IMR-90 (cell line): ENCODE measurements around the gene IZUMO2. TPM values are rescaled to one million over a fixed set of nuclear protein-coding genes. Genes with fewer than 3 reads are reported as not detected.

Source experiments
- ATAC-seq: fragments of 200-7000 bp; cut with Tn5 transposase; 2 replicates; pipeline ENCODE4 v1.9.1; 2020; ENCODE audit warnings: low read depth, mild to moderate bottlenecking, moderate library complexity
- BruUV-seq: library from RNA; stranded (reverse); fragments of 400-500 nt; replicated peaks from 2 replicates; lab custom pipeline; 2021; lab: Mats Ljungman, UMichigan
- CTCF ChIA-PET: fragments of 300-600 bp; formaldehyde crosslinking; extraction: SDS; loops from one replicate; lab custom pipeline; 2021; ENCODE audit warnings: antibody characterized with exemption; lab: Yijun Ruan, JAX
- POLR2A ChIA-PET: fragments of 300-600 bp; sonication (Branson Sonifier 250); formaldehyde crosslinking; loops from one replicate; lab custom pipeline; 2022; ENCODE audit warnings: antibody characterized with exemption; ENCODE audit not compliant: unreplicated experiment; lab: Charles Lee
- DNase-seq: peaks from one replicate; pipeline ENCODE4 v3.0.0; 2013
- H2AFZ ChIP-seq: replicated peaks from 2 replicates; pipeline ENCODE3; 2013; ENCODE audit warnings: low read length, mild to moderate bottlenecking; ENCODE audit not compliant: poor library complexity
- H2AK5ac ChIP-seq: 2 replicates; pipeline ENCODE4 v1.6.1; 2013; ENCODE audit warnings: low read depth, low read length, inconsistent platforms
- H2AK9ac ChIP-seq: replicated peaks from 2 replicates; pipeline ENCODE3; 2013; ENCODE audit warnings: mild to moderate bottlenecking, low read depth, low read length, moderate library complexity; ENCODE audit not compliant: poor library complexity
- H2BK120ac ChIP-seq: 2 replicates; pipeline ENCODE4 v1.6.1; 2013; ENCODE audit warnings: low read depth, low read length, inconsistent platforms
- H2BK15ac ChIP-seq: 3 replicates; pipeline ENCODE4 v1.6.1; 2013; ENCODE audit warnings: low read depth, low read length, inconsistent platforms
- H2BK20ac ChIP-seq: 2 replicates; pipeline ENCODE4 v1.6.1; 2013; ENCODE audit warnings: low read depth, mild to moderate bottlenecking, inconsistent platforms, low read length, moderate library complexity
- H2BK5ac ChIP-seq: 2 replicates; pipeline ENCODE4 v1.6.1; 2013; ENCODE audit warnings: mild to moderate bottlenecking, low read depth, low read length, inconsistent platforms; ENCODE audit not compliant: poor library complexity, severe bottlenecking
- H3K14ac ChIP-seq: replicated peaks from 2 replicates; pipeline ENCODE4 v1.6.1; 2013; ENCODE audit warnings: low read depth, low read length, inconsistent platforms
- H3K18ac ChIP-seq: 2 replicates; pipeline ENCODE4 v1.6.1; 2013; ENCODE audit warnings: low read depth, low read length, control low read depth
- H3K23ac ChIP-seq: 2 replicates; pipeline ENCODE4 v1.6.1; 2013; ENCODE audit warnings: low read depth, low read length, inconsistent platforms
- H3K27ac ChIP-seq: 2 replicates; pipeline ENCODE4 v1.5.1; 2013; ENCODE audit warnings: mild to moderate bottlenecking, control low read depth, low read length; ENCODE audit not compliant: insufficient read depth
- H3K27me3 ChIP-seq: 2 replicates; pipeline ENCODE4 v1.6.1; 2013; ENCODE audit warnings: low read length; ENCODE audit not compliant: control insufficient read depth, insufficient read depth
- H3K36me3 ChIP-seq: 2 replicates; pipeline ENCODE4 v1.6.1; 2013; ENCODE audit warnings: low read length, mixed read lengths; ENCODE audit not compliant: control insufficient read depth, insufficient read depth
- H3K4ac ChIP-seq: 2 replicates; pipeline ENCODE4 v1.6.1; 2013; ENCODE audit warnings: low read depth, low read length, inconsistent platforms
- H3K4me1 ChIP-seq: 2 replicates; pipeline ENCODE4 v1.6.1; 2013; ENCODE audit warnings: low read length, mixed read lengths; ENCODE audit not compliant: control insufficient read depth, insufficient read depth
- H3K4me2 ChIP-seq: 2 replicates; pipeline ENCODE4 v1.6.1; 2013; ENCODE audit warnings: low read depth, mild to moderate bottlenecking, control low read depth, low read length, moderate library complexity
- H3K4me3 ChIP-seq: 2 replicates; pipeline ENCODE4 v1.5.1; 2013; ENCODE audit warnings: low read depth, mild to moderate bottlenecking, control low read depth, low read length, moderate library complexity; ENCODE audit not compliant: insufficient read depth
- H3K56ac ChIP-seq: 2 replicates; pipeline ENCODE4 v1.6.1; 2013; ENCODE audit warnings: low read length, inconsistent platforms; ENCODE audit not compliant: insufficient read depth; ENCODE audit errors: extremely low read depth
- H3K79me1 ChIP-seq, 2 experiments: 2 replicates each; pipeline ENCODE4 v1.6.1; 2013; ENCODE audit warnings: low read length in 2 of 2, inconsistent platforms in 1 of 2, low read depth in 1 of 2
- H3K9ac ChIP-seq: 2 replicates; pipeline ENCODE4 v1.6.1; 2013; ENCODE audit warnings: low read depth, low read length, control low read depth
- H3K9me1 ChIP-seq: 2 replicates; pipeline ENCODE4 v1.6.1; 2013; ENCODE audit warnings: low read length, inconsistent platforms; ENCODE audit not compliant: insufficient read depth
- H3K9me3 ChIP-seq: 2 replicates; pipeline ENCODE4 v1.6.1; 2013; ENCODE audit warnings: low read length; ENCODE audit not compliant: control insufficient read depth, insufficient read depth
- H4K20me1 ChIP-seq: 2 replicates; pipeline ENCODE4 v1.6.1; 2013; ENCODE audit warnings: low read length, inconsistent platforms; ENCODE audit not compliant: insufficient read depth
- H4K5ac ChIP-seq: 2 replicates; pipeline ENCODE4 v1.6.1; 2013; ENCODE audit warnings: mild to moderate bottlenecking, low read depth, low read length, control low read depth
- H4K8ac ChIP-seq, 2 experiments: 2 replicates each; pipeline ENCODE4 v1.6.1; 2013; ENCODE audit warnings: low read depth in 2 of 2, low read length in 2 of 2, control low read depth in 1 of 2, inconsistent platforms in 1 of 2
- H4K91ac ChIP-seq: 2 replicates; pipeline ENCODE4 v1.6.1; 2013; ENCODE audit warnings: low read depth, low read length, inconsistent platforms; ENCODE audit not compliant: insufficient read depth
- BHLHE40 ChIP-seq: fragments of 150-350 bp; IDR thresholded peaks from 2 replicates; pipeline ENCODE4 v1.6.1; 2016; ENCODE audit warnings: mild to moderate bottlenecking, low read depth, low read length
- CEBPB ChIP-seq: IDR thresholded peaks from 2 replicates; pipeline ENCODE4 v1.6.1; 2012; ENCODE audit warnings: low read depth, low read length, improper control_type of control experiment
- CHD1 ChIP-seq: IDR thresholded peaks from 2 replicates; pipeline ENCODE4 v1.6.1; 2012; ENCODE audit warnings: low read depth, low read length, improper control_type of control experiment
- CTCF ChIP-seq: conservative IDR thresholded peaks from 2 replicates; pipeline ENCODE4 v1.5.1; 2012; ENCODE audit warnings: mild to moderate bottlenecking, low read depth, low read length, improper control_type of control experiment
- ELK1 ChIP-seq: fragments of 150-350 bp; IDR thresholded peaks from 2 replicates; pipeline ENCODE4 v1.6.1; 2016; ENCODE audit warnings: low read depth, mild to moderate bottlenecking, low read length, moderate library complexity, borderline replicate concordance
- FOS ChIP-seq: fragments of 150-350 bp; IDR thresholded peaks from 2 replicates; pipeline ENCODE4 v1.6.1; 2016; ENCODE audit warnings: low read depth, low read length
- MAFK ChIP-seq: IDR thresholded peaks from 2 replicates; pipeline ENCODE4 v1.6.1; 2012; ENCODE audit warnings: low read depth, low read length, improper control_type of control experiment
- MAZ ChIP-seq: IDR thresholded peaks from 2 replicates; pipeline ENCODE4 v1.6.1; 2012; ENCODE audit warnings: low read depth, mild to moderate bottlenecking, low read length, improper control_type of control experiment, moderate library complexity, borderline replicate concordance
- NFE2L2 ChIP-seq: fragments of 150-350 bp; IDR thresholded peaks from 2 replicates; pipeline ENCODE4 v1.6.1; 2016; ENCODE audit warnings: low read depth, mild to moderate bottlenecking, low read length
- POLR2A ChIP-seq: IDR thresholded peaks from 2 replicates; pipeline ENCODE4 v1.6.1; 2012; ENCODE audit warnings: mild to moderate bottlenecking, low read depth, low read length
- RAD21 ChIP-seq: IDR thresholded peaks from 2 replicates; pipeline ENCODE4 v1.6.1; 2012; ENCODE audit warnings: low read length, improper control_type of control experiment
- RCOR1 ChIP-seq: IDR thresholded peaks from 2 replicates; pipeline ENCODE4 v1.6.1; 2012; ENCODE audit warnings: mild to moderate bottlenecking, low read length, improper control_type of control experiment; ENCODE audit not compliant: insufficient replicate concordance
- RFX5 ChIP-seq: IDR thresholded peaks from 2 replicates; pipeline ENCODE4 v1.8.0; 2012; ENCODE audit warnings: low read depth, mild to moderate bottlenecking, low read length, moderate library complexity
- SMC3 ChIP-seq: fragments of 150-350 bp; IDR thresholded peaks from 2 replicates; pipeline ENCODE4 v1.6.1; 2016; ENCODE audit warnings: low read depth, mild to moderate bottlenecking, antibody characterized with exemption, low read length, moderate library complexity
- WGBS, 2 experiments: methylation state at CpG; one replicate each; pipeline versions ENCODE4 v1.1.5 to v1.1.7; 2013; ENCODE audit warnings: missing lambda C conversion rate in 2 of 2; ENCODE audit not compliant: insufficient read length in 1 of 2; ENCODE audit errors: extremely low coverage in 2 of 2; 5-methylcytosine and 5-hydroxymethylcytosine counted together
- dilution Hi-C: fragments of 300-500 bp; cut with HindIII; formaldehyde crosslinking; loops from one replicate; pipeline ENCODE4 v1.14.3; 2018; ENCODE audit warnings: low sequenced_read_pairs; ENCODE audit not compliant: unreplicated experiment
- in situ Hi-C: fragments of 300-500 bp; cut with MboI; formaldehyde crosslinking; loops from 3 replicates; pipeline ENCODE4 v1.14.3; 2019; ENCODE audit warnings: low sequenced_read_pairs, inconsistent platforms, mixed read lengths
- intact Hi-C: fragments of 100-400 bp; cut with micrococcal nuclease; formaldehyde crosslinking; loops from 2 replicates; pipeline ENCODE4 v1.10.0; 2022
- polyA plus RNA-seq, 3 experiments: library from polyadenylated mRNA; depleted of rRNA; stranded (reverse); fragments of >200 nt; gene quantifications; 2 replicates each; pipeline ENCODE4 v1.2.3, GENCODE V29; 2012; ENCODE audit warnings: low replicate concordance in 1 of 3
- total RNA-seq: library from RNA; depleted of rRNA; stranded (reverse); fragments of >200 nt; gene quantifications from 2 replicates; pipeline ENCODE4 v1.2.3, GENCODE V29; 2012
- TF ChIP-seq, protein P1 (sequence below): fragments of 150-350 bp; IDR thresholded peaks from 2 replicates; pipeline ENCODE4 v1.6.1; 2017; ENCODE audit warnings: mild to moderate bottlenecking, antibody characterized with exemption, low read length, low read depth

IZUMO2 gene
- total and polyA plus RNA-seq, 2 of the 4 experiments (the other 2 are of a cell fraction), result not detected

GRCh38 chr19:50206191-50206590 is 43.1 kb upstream of the IZUMO2 start:
- ChIA-PET CTCF (no interaction called here), POLR2A (no interaction called here)
- H3K9me3 ChIP-seq, result peaks cover 4% of the 10 kb centered on the region
- peaks cover 3% of the 10 kb centered on the region; the same call in 1 of the 2 replicates for H3K27me3 ChIP-seq
- no peak overlapping the region for H3K27ac ChIP-seq
- no peaks in the 10 kb centered on the region for H3K4me1 ChIP-seq
- no peak overlapping the region for H3K4me2 ChIP-seq
- H4K8ac ChIP-seq, result no peak overlapping the region
- no peak overlapping the region for H3K14ac ChIP-seq
- H3K36me3 ChIP-seq, result no peaks in the 10 kb centered on the region
- no peak overlapping the region for H3K9ac ChIP-seq
- H4K91ac ChIP-seq, result no peak overlapping the region
- no peaks in the 10 kb centered on the region for H4K20me1 ChIP-seq
- no peak overlapping the region for H3K23ac ChIP-seq
- no peak overlapping the region for H3K56ac ChIP-seq
- dilution Hi-C loops, result no loop called here
- intact Hi-C loops, result no loop called here
- H2AFZ ChIP-seq, result no peak overlapping the region
- no peaks in the 10 kb centered on the region for H3K79me1 ChIP-seq
- no peak overlapping the region for H3K18ac ChIP-seq
- in situ Hi-C loops, result no loop called here
- H3K4ac ChIP-seq, result no peak overlapping the region
- H2BK15ac ChIP-seq, result no peak overlapping the region
- ATAC-seq (no peak), DNase-seq (no peak)
- WGBS, 2 experiments, result 66% methylated on average over 3 of the region's 6 CpGs; no CpG with 5 or more reads in 1 of the 2 experiments
- no peak for TF ChIP-seq MAZ
- no peak for TF ChIP-seq CEBPB
- no peak for TF ChIP-seq POLR2A
- no peak for TF ChIP-seq BHLHE40
- TF ChIP-seq NFE2L2, result no peak
- no peak for TF ChIP-seq RAD21
- no peak for TF ChIP-seq MAFK
- no peak for TF ChIP-seq CHD1
- TF ChIP-seq ELK1, result no peak
- no peak for TF ChIP-seq RFX5
- TF ChIP-seq RCOR1, result no peak
- TF ChIP-seq CTCF, result no peak
- TF ChIP-seq SMC3, result no peak
- no peak for TF ChIP-seq FOS
- TF ChIP-seq, protein P1, sequence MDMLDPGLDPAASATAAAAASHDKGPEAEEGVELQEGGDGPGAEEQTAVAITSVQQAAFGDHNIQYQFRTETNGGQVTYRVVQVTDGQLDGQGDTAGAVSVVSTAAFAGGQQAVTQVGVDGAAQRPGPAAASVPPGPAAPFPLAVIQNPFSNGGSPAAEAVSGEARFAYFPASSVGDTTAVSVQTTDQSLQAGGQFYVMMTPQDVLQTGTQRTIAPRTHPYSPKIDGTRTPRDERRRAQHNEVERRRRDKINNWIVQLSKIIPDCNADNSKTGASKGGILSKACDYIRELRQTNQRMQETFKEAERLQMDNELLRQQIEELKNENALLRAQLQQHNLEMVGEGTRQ, result no peak
- H2BK5ac ChIP-seq, result no peak overlapping the region
- no peak overlapping the region for H3K4me3 ChIP-seq
- H2BK120ac ChIP-seq, result no peak overlapping the region
- no peak overlapping the region for H2AK9ac ChIP-seq
- no TSS peak for BruUV-seq
- no peaks in the 10 kb centered on the region for H3K9me1 ChIP-seq
- no peak overlapping the region for H2BK20ac ChIP-seq
- H4K5ac ChIP-seq, result no peak overlapping the region
- no peak overlapping the region for H2AK5ac ChIP-seq
